ENCODE measurements around the gene PPP2R1B. TPM values are rescaled to one million over a fixed set of nuclear protein-coding genes. Genes with fewer than 3 reads are reported as not detected.
"Not testable (repeated sequence)": the region's sequence is repeated elsewhere in the genome, so short reads cannot be mapped to it uniquely, and the experiment has no call there.

Gene PPP2R1B
- total and polyA plus RNA-seq, 5 donors: 5.7 to 19.7 (median 9.8) TPM

DNA sequence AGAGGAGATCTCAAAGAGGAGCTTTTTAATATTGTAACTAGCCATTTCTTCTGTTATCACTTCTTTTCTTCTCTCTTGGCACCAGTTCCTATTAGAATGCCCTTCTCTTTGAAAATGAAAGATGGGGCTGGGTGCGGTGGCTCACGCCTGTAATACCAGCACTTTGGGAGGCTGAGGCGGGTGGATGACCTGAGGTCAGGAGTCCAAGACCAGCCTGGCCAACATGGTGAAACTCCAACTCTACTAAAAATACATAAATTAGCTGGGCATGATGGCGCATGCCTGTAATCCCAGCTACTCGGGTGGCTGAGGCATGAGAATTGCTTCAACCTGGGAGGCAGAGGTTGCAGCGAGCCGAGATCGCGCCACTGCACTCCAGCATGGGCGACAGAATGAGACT is 18.1 kb upstream of the PPP2R1B start:
- intact Hi-C loops (cut with DNase I): loop anchor here in 2 of 4 donors (5.0 to 10.0 kb wide), 2 partner anchors 48 to 50 kb away; no protein-coding TSS in a partner anchor
- not testable (repeated sequence) for H3K27ac ChIP-seq (ENCODE audit: low read length); H3K4me1 ChIP-seq (ENCODE audit: control insufficient read depth, insufficient read depth, low read length)

DNA sequence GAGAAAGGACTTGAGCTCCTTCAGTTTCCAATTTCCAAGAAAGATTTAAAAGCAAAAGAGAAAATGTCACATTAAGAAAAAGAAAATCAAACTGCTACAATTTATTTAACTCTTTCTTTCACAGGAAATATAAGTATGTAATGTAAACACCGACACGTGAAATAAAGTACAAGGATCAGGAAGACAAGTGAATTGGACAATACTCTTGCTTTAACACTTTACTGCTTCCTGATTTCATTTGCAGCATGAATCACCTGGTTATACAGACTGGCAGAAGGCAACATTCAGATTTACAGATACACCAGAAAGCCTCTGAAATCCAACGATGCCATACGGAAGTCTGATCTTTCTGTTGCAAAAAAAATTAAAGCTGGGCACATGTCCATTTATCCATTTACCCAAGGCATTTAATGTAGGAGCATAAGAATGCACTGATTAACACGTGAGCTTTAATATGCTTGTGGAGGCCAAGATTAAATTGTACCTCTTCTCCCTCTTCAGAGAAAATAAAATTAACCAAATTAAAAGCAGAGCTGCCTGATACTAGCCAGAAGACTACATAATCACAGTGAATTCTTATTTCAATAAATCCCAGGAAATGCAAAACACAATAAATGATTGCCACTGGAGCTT is 16.0 kb upstream of the PPP2R1B start:
- H3K27ac ChIP-seq (ENCODE audit: low read length): no peak overlapping the region
- no peak for DNase-seq
- ATAC-seq: no peak
- intact Hi-C loops (cut with DNase I): loop anchor here in 2 of 4 donors (5.0 to 10.0 kb wide), 2 partner anchors 50 to 53 kb away; no protein-coding TSS in a partner anchor
- H3K4me3 ChIP-seq (ENCODE audit: low read length): no peak overlapping the region
- no peaks in the 10 kb centered on the region for H3K9me3 ChIP-seq (ENCODE audit: control insufficient read depth, low read length)
- H3K27me3 ChIP-seq (ENCODE audit: control insufficient read depth, insufficient read depth): no peaks in the 10 kb centered on the region
- 65% methylated on average over 5 of the region's 5 CpGs for WGBS
- no peaks in the 10 kb centered on the region for H3K4me1 ChIP-seq (ENCODE audit: control insufficient read depth, insufficient read depth, low read length)

More for the DNA sequence above, 18.1 kb upstream of the PPP2R1B start:
- not testable (repeated sequence) for DNase-seq; H3K9me3 ChIP-seq (ENCODE audit: control insufficient read depth, low read length); ATAC-seq; H3K4me3 ChIP-seq (ENCODE audit: low read length); H3K27me3 ChIP-seq (ENCODE audit: control insufficient read depth, insufficient read depth)
- 96% methylated on average over 10 of the region's 10 CpGs for WGBS

DNA sequence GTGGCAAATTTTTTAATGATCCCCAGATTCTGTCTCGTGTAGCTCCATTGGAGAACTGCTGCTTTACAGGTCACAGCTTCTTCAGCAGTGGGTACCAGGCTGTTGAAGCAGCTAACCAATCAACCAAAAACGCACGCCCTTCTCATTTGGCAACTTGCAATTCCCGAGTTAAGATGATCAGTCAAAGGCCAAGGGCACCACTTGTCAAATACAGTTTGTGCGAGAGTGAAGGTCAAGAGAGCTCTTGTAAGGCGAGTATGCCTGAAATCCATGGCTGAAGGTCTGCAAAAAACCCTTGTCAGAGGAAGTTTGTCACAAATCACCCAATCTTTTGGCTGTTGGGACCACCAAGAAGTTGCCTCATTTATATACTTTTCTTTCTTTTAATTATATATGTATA is 12.9 kb upstream of the PPP2R1B start:
- H3K27ac ChIP-seq (ENCODE audit: low read length): no peak overlapping the region
- ATAC-seq: no peak
- 77% methylated on average over 6 of the region's 6 CpGs for WGBS

DNA sequence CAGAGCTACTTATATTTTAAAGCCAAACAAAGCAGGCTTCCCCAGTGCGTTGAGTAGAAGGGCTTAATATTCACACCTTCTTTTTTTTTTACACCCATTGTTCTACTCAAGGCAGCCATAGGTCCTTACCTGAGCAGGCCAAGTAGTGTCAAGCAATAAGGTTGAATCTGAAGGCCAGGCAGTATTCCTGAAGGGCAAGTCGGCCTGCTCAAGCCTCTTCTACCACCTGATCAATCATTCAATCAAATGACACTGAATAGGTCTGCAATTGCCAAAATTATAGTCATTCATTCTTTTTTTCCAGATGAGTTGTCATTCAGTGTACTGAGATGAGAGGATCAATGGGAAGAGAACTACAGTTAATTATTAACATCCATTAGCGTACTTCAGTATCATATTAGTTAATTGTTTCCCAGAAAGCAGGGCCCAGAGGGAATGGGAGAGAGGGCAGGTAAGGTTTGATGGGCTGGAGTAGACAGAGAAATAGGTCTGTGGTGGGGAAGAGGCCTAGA is 11.9 kb upstream of the PPP2R1B start:
- intact Hi-C loops (cut with DNase I): loop anchor here in 3 of 4 donors (5.0 to 10.0 kb wide), 3 partner anchors 57 to 193 kb away; partner anchors contain the start of gene SIK2 (in 3 of the 3)
- H3K27me3 ChIP-seq (ENCODE audit: control insufficient read depth, insufficient read depth): no peaks in the 10 kb centered on the region
- ATAC-seq (no peak), DNase-seq (no peak)
- no peaks in the 10 kb centered on the region for H3K4me1 ChIP-seq (ENCODE audit: control insufficient read depth, insufficient read depth, low read length)
- H3K4me3 ChIP-seq (ENCODE audit: low read length): no peak overlapping the region
- H3K9me3 ChIP-seq (ENCODE audit: control insufficient read depth, low read length): no peaks in the 10 kb centered on the region
- 87% methylated on average over 3 of the region's 3 CpGs for WGBS
- H3K27ac ChIP-seq (ENCODE audit: low read length): no peak overlapping the region

More for the DNA sequence above, 12.9 kb upstream of the PPP2R1B start:
- Histone ChIP-seq H3K9me3 (ENCODE audit: control insufficient read depth, low read length) (no peaks in the 10 kb centered on the region), H3K4me3 (ENCODE audit: low read length) (no peak overlapping the region), H3K27me3 (ENCODE audit: control insufficient read depth, insufficient read depth) (no peaks in the 10 kb centered on the region), H3K4me1 (ENCODE audit: control insufficient read depth, insufficient read depth, low read length) (no peaks in the 10 kb centered on the region)
- DNase-seq: no peak
- intact Hi-C loops (cut with DNase I): loop anchor here in 3 of 4 donors (5.0 to 10.0 kb wide), 3 partner anchors 56 to 194 kb away; partner anchors contain the start of gene SIK2 (in 3 of the 3)

DNA sequence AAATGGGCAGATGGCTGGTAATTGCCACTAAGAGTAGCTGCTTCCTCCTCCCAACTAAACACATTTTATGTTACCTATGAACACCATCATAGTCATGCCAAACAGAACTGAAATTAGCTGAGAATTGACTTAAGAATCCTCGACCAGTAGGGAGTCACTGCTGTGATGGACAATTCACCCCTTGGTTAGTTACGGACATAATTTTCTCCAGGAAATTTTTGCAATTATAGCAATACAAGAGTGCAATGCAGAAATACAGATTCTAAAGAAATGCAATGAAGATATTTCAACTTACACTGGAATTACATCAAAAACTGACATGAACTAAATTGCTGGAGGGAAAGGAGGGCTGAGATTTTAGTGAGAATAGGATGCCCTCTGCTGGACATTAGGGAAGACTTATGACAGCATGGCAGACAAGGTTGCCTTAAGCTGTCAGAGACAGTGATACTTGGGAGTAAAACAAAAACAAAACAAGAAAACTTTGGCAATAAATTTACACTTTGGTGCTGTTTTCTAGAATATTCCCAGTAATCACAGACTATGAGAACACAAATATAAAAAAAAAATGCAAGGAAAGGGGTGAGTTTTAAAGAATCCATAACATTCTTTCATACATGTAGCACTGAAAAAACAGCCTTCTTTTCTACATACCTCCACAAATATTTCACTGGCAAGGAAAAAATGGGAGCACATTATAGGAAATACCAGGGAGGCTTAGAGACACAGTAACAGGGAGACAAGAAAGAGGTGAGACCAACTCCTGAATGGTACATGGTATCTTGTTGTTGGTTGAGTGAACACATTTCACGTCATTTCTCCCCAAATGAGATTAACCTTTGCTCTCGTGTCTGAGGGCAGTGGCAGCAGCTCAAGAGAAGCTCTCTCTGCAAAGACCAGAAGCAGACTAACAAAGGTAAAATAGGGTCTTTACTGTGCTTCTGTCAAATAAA is 11.2 kb upstream of the PPP2R1B start:
- H3K4me1 ChIP-seq (ENCODE audit: control insufficient read depth, insufficient read depth, low read length): no peaks in the 10 kb centered on the region
- 60% methylated on average over 4 of the region's 4 CpGs for WGBS
- ATAC-seq (peak; percentile 74 to 76), DNase-seq (no peak)
- H3K9me3 ChIP-seq (ENCODE audit: control insufficient read depth, low read length): no peaks in the 10 kb centered on the region
- intact Hi-C loops (cut with DNase I): loop anchor here in 3 of 4 donors (5.0 to 10.0 kb wide), 3 partner anchors 57 to 193 kb away; partner anchors contain the start of gene SIK2 (in 3 of the 3)
- no peak overlapping the region for H3K27ac ChIP-seq (ENCODE audit: low read length)
- H3K27me3 ChIP-seq (ENCODE audit: control insufficient read depth, insufficient read depth): no peaks in the 10 kb centered on the region
- no peak overlapping the region for H3K4me3 ChIP-seq (ENCODE audit: low read length)

DNA sequence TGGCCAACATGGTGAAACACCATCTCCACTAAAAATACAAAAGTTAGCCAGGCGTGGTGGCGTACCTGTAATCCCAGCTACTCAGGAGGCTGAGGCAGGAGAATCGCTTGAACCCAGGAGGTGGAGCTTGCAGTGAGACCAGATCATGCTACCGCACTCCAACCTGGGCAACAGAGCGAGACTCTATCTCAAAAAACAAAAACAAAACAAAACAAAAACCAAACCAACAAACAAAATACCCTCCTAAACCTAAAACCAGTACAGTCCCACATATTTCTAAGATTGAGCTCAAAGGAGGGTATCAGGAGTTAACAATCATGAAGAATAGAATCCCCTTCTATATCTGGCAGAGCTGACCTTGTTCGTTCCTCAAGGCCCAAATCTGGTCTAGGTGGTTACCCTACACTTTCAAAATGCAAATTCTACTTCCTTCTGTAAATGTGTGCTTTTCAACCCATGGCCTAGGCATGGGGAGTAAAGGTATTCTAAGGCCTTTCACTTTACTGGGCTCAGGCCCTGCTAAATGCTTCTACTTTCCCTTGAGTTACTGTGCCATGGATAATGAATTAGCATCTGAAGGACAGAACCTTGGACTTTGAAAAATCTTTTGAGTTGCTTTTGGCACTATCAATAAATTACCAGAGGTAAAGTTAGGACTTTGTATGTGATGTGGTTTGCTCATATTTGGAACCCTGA is 10.4 kb upstream of the PPP2R1B start:
- WGBS: 88% methylated on average over 6 of the region's 6 CpGs
- intact Hi-C loops (cut with DNase I): loop anchor here in 3 of 4 donors (5.0 to 10.0 kb wide), 3 partner anchors 58 to 192 kb away; partner anchors contain the start of gene SIK2 (in 3 of the 3)
- H3K9me3 ChIP-seq (ENCODE audit: control insufficient read depth, low read length): no peaks in the 10 kb centered on the region
- no peaks in the 10 kb centered on the region for H3K4me1 ChIP-seq (ENCODE audit: control insufficient read depth, insufficient read depth, low read length)
- no peak for ATAC-seq
- H3K4me3 ChIP-seq (ENCODE audit: low read length): no peak overlapping the region
- no peak overlapping the region for H3K27ac ChIP-seq (ENCODE audit: low read length)
- no peak for DNase-seq
- H3K27me3 ChIP-seq (ENCODE audit: control insufficient read depth, insufficient read depth): no peaks in the 10 kb centered on the region

DNA sequence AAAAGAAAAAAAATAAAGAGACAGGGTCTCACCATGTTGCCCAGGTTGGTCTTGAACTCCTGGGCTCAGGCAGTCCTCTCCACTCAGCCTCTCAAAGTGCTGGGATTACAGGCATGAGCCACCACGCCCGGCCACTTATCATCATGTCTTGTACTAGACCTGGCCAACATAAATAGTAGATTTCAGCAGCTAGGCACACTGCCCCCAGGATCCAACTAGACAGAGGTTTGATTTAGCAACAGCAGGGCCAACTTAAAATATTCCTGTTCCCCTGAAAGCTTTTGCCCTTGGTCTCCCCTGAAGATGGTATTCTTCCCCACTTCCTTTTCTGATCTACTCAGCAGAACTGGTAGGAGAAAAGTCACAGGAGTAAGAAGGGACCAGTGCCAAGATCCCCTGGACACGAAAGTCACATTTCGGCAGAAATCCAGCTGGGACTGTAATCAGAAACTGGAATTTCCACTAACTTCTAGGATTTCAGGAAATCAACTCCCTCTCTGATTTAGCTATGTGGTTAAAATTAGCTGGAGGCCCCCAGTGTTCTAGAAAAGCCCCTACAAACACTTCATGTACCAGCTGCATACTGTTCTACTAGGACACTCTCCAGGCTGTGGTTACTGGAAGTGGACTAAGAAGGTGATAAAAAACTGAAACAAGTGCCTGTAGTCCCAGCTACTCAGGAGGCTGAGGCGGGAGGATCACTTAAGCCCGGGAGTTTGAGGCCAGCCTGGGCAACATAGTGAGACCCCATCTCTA is 8.9 kb upstream of the PPP2R1B start:
- DNase-seq: peak; percentile 64 to 87 (median 70)
- intact Hi-C loops (cut with DNase I): loop anchor here (2.0 to 10.0 kb wide), 4 partner anchors 60 to 190 kb away; partner anchors contain the start of gene SIK2 (in 4 of the 4)
- 44% methylated on average over 6 of the region's 6 CpGs for WGBS
- no peaks in the 10 kb centered on the region for H3K27me3 ChIP-seq (ENCODE audit: control insufficient read depth, insufficient read depth)
- no peaks in the 10 kb centered on the region for H3K9me3 ChIP-seq (ENCODE audit: control insufficient read depth, low read length)
- H3K27ac ChIP-seq (ENCODE audit: low read length): no peak overlapping the region
- ATAC-seq: peak; percentile 81 to 88
- H3K4me3 ChIP-seq (ENCODE audit: low read length): no peak overlapping the region
- no peaks in the 10 kb centered on the region for H3K4me1 ChIP-seq (ENCODE audit: control insufficient read depth, insufficient read depth, low read length)

DNA sequence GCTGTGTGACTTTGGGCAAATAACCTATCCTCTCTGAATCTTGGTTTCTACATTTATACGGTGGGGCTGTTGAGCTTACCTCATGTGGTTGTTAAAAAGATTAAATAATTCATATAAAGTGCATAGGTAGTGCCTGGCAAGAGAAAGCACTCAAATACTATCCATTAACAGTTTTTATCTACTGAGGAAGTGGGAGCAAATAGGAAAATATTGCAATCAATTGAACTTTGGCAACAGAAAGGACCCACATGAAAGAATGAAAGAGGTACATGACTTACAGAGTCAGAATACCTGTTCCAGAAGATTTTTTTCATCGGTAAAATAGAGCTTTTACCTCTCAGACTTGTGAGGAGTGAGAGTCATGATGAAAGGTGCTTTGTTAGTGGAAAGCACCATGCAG is 6.3 kb upstream of the PPP2R1B start:
- Histone ChIP-seq H3K27me3 (ENCODE audit: control insufficient read depth, insufficient read depth) (no peaks in the 10 kb centered on the region), H3K4me1 (ENCODE audit: control insufficient read depth, insufficient read depth, low read length) (no peaks in the 10 kb centered on the region), H3K4me3 (ENCODE audit: low read length) (no peak overlapping the region), H3K27ac (ENCODE audit: low read length) (no peak overlapping the region), H3K9me3 (ENCODE audit: control insufficient read depth, low read length) (no peaks in the 10 kb centered on the region)
- ATAC-seq (no peak), DNase-seq (no peak)
- 92% methylated on average over 2 of the region's 2 CpGs for WGBS
- intact Hi-C loops (cut with DNase I): loop anchor here in 1 of 4 donors (10.0 kb wide), 2 partner anchors 62 to 188 kb away; no protein-coding TSS in a partner anchor

DNA sequence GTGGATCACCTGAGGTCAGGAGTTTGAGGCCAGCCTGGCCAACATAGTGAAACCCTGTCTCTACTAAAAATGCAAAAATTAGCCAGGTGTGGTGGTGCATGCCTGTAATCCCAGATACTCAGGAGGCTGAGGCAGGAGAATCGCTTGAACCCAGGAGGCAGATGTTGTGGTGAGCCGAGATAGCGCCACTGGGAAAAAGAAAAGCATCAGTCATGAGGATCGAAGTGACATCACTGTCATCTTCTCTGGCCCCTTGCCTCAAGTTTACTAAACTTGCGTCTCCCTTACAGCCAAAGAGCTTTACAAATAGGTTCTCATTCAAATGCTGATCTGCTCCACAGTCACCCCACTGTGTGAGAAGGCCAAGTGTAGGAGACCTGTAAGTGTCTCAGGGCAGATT is 5.0 kb upstream of the PPP2R1B start:
- intact Hi-C loops (cut with DNase I): loop anchor here in 1 of 4 donors (10.0 kb wide), 2 partner anchors 64 to 186 kb away; no protein-coding TSS in a partner anchor
- 91% methylated on average over 5 of the region's 5 CpGs for WGBS

More for the DNA sequence above, 5.0 kb upstream of the PPP2R1B start:
- not testable (repeated sequence) for H3K27ac ChIP-seq (ENCODE audit: low read length); H3K9me3 ChIP-seq (ENCODE audit: control insufficient read depth, low read length); ATAC-seq; DNase-seq; H3K27me3 ChIP-seq (ENCODE audit: control insufficient read depth, insufficient read depth); H3K4me3 ChIP-seq (ENCODE audit: low read length); H3K4me1 ChIP-seq (ENCODE audit: control insufficient read depth, insufficient read depth, low read length)

Measured in right cardiac atrium (tissue), 5 donors.